ENCODE data around the gene LRRC71.

GRCh38 chr1:156958247-156958714, 37.8 kb downstream of the LRRC71 start:
- no peak for TF ChIP-seq POLR2AphosphoS5 (IDR thresholded peaks at IDR 0.05)
- TF ChIP-seq POLR2A (IDR thresholded peaks at IDR 0.05) = no peak
- TF ChIP-seq CTCF (IDR thresholded peaks at IDR 0.05) = no peak
- no peak for TF ChIP-seq EP300 (IDR thresholded peaks at IDR 0.05)
